Measurements from ENCODE around the gene PTER. TPM values are rescaled to one million over a fixed set of nuclear protein-coding genes. Genes with fewer than 3 reads are reported as not detected.

PTER gene
- total RNA-seq, 4 donors from 2014 or later: 4.4 to 12.1 (median 9.4) TPM

DNA sequence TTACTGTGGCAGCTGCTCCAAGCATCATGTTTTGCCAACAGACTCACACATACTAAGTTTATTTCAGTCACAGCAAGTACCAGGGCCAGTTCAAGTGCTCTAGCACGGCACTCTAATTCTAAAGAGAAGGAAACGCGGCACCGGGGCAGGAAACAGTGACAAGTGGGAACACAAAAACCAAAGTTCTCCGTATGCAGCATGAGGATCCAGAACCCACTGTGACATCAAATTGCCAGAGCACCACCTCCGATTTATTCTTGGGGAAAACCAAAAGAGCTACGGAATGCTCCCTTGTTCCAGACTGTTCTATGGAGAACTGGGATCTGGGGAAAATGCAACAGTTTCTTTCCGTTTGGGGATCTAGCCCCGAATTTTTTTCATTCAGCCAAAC lies 448 bp upstream of the PTER start:
- H3K27ac ChIP-seq: peak overlapping the region in 3 of 4 donors; percentile 80 to 86 (median 85)
- WGBS, 2 donors (ENCODE audit: low coverage in 1 of 2): 0% methylated on average over 1 to 8 of the region's 9 CpGs

DNA sequence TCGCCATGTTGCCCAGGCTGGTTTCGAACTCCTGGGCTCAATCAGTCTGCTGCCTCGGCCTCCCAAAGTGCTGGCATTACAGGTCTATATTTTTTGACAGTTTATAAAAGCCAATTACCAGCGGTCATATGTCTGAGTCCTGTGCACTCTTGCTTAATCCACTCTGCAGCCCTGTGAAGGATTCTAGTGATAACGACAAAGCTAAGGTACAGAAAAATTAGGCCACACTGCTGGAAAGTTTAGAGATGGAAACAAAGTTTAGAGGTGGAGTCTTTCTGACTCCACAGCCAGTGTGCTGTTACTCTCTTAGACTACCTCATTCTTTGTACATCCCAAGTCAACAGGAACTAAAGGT lies 707 bp downstream of the PTER start:
- no peak for ATAC-seq
- TF ChIP-seq CTCF (IDR thresholded peaks at IDR 0.05) (no peak), POLR2A (IDR thresholded peaks at IDR 0.05) (no peak), POLR2AphosphoS5 (IDR thresholded peaks at IDR 0.05) (no peak), EP300 (IDR thresholded peaks at IDR 0.05) (no peak)
- Histone ChIP-seq H3K4me1 (peaks cover 0 to 43% (median 6%) of the 10 kb centered on the region in 3 donors), H3K9me3 (no peaks in the 10 kb centered on the region), H3K36me3 (peaks cover 0 to 7% of the 10 kb centered on the region in 2 donors), H3K27me3 (no peaks in the 10 kb centered on the region), H3K27ac (peak overlapping the region in 2 of 4 donors; percentile 85 to 86), H3K4me3 (peak overlapping the region; percentile 68)
- WGBS, 2 donors (ENCODE audit: low coverage in 1 of 2): 75 to 88% methylated on average over 2 to 5 of the region's 5 CpGs

More for the DNA sequence above, 448 bp upstream of the PTER start:
- Histone ChIP-seq H3K27me3 (no peaks in the 10 kb centered on the region), H3K4me1 (peaks cover 0 to 43% (median 6%) of the 10 kb centered on the region in 3 donors), H3K4me3 (peak overlapping the region; percentile 68), H3K9me3 (no peaks in the 10 kb centered on the region), H3K36me3 (peaks cover 0 to 7% of the 10 kb centered on the region in 2 donors)
- ATAC-seq: peak; percentile 10
- TF ChIP-seq POLR2A (IDR thresholded peaks at IDR 0.05) (no peak), POLR2AphosphoS5 (IDR thresholded peaks at IDR 0.05) (no peak), CTCF (IDR thresholded peaks at IDR 0.05) (no peak), EP300 (IDR thresholded peaks at IDR 0.05) (no peak)

DNA sequence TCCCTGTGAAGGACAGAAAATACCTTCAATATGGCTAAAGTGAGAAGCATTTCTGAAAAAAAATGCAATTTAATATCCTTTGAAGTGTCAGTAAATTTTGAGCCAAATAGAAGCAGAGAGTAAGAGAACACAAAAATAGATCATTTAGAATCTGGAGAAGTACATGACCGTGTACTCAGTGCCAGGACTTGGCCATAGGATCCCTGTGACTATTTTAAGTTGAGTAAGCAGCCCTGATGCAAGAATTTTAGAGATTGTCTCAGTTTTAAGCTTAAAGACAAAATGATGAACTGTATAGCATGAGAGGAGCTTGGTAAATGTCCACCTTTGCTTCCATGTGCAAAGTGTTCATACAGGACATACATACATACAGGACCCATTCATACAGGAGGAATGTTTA lies 2.5 kb downstream of the PTER start:
- TF ChIP-seq EP300 (IDR thresholded peaks at IDR 0.05) (no peak), CTCF (IDR thresholded peaks at IDR 0.05) (no peak), POLR2A (IDR thresholded peaks at IDR 0.05) (no peak), POLR2AphosphoS5 (IDR thresholded peaks at IDR 0.05) (no peak)
- Histone ChIP-seq H3K4me3 (no peak overlapping the region), H3K36me3 (peaks cover 0 to 7% of the 10 kb centered on the region in 2 donors), H3K27ac (no peak overlapping the region), H3K4me1 (peaks cover 0 to 43% (median 6%) of the 10 kb centered on the region in 3 donors), H3K27me3 (no peaks in the 10 kb centered on the region), H3K9me3 (no peaks in the 10 kb centered on the region)
- WGBS, 2 donors (ENCODE audit: low coverage in 1 of 2): 17 to 47% methylated on average over 1 of the region's 1 CpG
- no peak for ATAC-seq

DNA sequence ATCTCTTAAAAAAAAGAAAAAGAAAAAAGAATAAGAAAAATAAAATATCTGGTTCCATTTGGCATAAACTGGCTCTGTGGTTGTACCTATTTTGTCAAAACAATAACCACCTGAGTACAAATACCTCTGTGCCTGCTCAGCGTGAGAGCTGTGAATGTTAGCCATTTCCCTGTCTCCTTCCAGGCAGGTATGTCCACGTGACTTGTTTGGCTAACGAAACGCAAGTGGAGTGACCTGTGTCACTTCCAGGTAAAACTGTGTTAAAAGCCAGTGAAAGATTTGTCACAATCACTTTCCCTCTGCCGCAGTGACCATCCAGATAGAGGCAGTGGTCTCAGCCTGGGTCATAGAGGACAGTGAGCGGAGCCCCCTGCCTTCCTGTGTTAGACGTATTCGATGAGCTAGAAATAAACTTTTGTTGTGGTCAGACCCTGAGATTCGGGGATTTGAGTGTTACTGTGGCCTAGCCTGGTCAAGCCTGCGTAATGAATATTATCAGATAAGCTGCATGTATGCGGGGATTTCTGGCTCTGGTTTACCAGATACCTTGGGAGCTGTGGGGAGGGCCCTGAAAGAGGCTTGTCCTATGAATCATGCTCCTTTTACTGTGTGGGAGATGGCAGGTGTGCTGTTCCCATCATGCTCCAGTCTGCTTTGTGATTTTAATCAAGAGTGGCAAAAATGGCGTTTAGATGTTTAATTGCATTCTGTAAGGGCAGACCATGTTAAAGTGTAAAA lies 3.8 kb downstream of the PTER start:
- Histone ChIP-seq H3K9me3 (no peaks in the 10 kb centered on the region), H3K27me3 (no peaks in the 10 kb centered on the region), H3K4me3 (no peak overlapping the region), H3K4me1 (peaks cover 0 to 43% (median 6%) of the 10 kb centered on the region in 3 donors), H3K27ac (no peak overlapping the region), H3K36me3 (peaks cover 0 to 7% of the 10 kb centered on the region in 2 donors)
- WGBS, 2 donors (ENCODE audit: low coverage in 1 of 2): 50 to 75% methylated on average over 2 to 8 of the region's 12 CpGs
- TF ChIP-seq POLR2A (IDR thresholded peaks at IDR 0.05) (no peak), EP300 (IDR thresholded peaks at IDR 0.05) (no peak), POLR2AphosphoS5 (IDR thresholded peaks at IDR 0.05) (no peak), CTCF (IDR thresholded peaks at IDR 0.05) (no peak)
- ATAC-seq: no peak

Measured in gastroesophageal sphincter (tissue), 4 donors.